GM12801 (cell line): ENCODE measurements around the gene ATG9B.

Experiments used
- TF ChIP-seq, protein P1 (sequence below): IDR thresholded peaks from one replicate; pipeline ENCODE4 v1.5.1; 2011; ENCODE audit warnings: control low read depth; ENCODE audit not compliant: insufficient read length; ENCODE audit errors: extremely low read depth

Gene ATG9B

GRCh38 chr7:151010037-151010306, 14.3 kb downstream of the ATG9B start:
- TF ChIP-seq, protein P1, sequence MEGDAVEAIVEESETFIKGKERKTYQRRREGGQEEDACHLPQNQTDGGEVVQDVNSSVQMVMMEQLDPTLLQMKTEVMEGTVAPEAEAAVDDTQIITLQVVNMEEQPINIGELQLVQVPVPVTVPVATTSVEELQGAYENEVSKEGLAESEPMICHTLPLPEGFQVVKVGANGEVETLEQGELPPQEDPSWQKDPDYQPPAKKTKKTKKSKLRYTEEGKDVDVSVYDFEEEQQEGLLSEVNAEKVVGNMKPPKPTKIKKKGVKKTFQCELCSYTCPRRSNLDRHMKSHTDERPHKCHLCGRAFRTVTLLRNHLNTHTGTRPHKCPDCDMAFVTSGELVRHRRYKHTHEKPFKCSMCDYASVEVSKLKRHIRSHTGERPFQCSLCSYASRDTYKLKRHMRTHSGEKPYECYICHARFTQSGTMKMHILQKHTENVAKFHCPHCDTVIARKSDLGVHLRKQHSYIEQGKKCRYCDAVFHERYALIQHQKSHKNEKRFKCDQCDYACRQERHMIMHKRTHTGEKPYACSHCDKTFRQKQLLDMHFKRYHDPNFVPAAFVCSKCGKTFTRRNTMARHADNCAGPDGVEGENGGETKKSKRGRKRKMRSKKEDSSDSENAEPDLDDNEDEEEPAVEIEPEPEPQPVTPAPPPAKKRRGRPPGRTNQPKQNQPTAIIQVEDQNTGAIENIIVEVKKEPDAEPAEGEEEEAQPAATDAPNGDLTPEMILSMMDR, result no peak

DNA sequence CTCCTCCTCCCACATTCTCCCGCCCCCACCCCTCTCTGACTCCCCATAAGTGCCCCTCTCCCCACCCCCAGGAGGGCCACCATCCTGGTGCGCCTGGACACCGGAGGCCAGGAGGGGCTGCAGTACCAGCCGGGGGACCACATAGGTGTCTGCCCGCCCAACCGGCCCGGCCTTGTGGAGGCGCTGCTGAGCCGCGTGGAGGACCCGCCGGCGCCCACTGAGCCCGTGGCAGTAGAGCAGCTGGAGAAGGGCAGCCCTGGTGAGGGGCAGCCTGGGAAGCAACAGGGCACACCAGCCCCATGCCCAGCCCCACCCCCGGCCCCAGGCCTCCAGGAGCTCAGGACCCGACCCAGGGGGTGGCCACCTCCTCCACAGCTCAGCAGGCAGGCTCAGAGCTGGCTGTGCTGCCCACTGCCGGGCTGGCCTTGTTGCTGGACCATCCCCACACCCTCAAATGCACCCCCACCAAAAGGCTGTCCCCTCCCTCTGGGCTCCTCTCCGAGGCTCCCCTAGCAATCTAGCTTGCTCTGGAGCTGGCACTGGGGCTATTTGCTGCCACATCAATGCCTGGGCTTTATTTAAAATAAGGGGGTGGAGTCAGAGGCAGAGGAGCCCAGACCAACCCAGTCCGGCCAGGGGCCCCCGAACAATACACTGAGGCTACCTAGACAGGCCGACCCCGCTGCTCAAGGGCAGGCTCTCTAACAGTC, 14.8 kb downstream of the ATG9B start:
- TF ChIP-seq, protein P1, result no peak

- TF ChIP-seq, protein P1, result peak; percentile 4
Measured at GRCh38 chr7:151008511-151009323, 15.6 kb downstream of the ATG9B start.

DNA sequence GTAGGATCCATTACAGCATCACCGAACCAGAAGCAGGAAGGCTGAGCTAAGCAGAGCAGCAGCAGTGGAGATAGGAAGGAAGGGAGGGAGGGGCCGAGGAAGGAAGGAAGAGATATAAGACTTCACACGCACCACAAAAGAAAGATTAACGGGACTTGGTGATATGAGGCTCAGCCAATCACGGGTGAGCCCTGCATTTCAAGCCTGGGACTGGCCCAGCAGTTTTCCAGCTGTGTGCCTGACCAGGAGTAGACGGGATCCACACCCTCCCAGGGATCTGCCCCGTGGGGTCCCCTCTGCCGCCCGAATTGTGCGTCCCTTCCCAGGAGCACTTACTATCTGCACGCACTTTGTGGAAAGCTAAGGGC, 16.2 kb downstream of the ATG9B start:
- TF ChIP-seq, protein P1, result no peak

GRCh38 chr7:151007469-151007898, 16.8 kb downstream of the ATG9B start:
- TF ChIP-seq, protein P1, result no peak

GRCh38 chr7:151006590-151007300, 17.5 kb downstream of the ATG9B start:
- TF ChIP-seq, protein P1, result no peak

DNA sequence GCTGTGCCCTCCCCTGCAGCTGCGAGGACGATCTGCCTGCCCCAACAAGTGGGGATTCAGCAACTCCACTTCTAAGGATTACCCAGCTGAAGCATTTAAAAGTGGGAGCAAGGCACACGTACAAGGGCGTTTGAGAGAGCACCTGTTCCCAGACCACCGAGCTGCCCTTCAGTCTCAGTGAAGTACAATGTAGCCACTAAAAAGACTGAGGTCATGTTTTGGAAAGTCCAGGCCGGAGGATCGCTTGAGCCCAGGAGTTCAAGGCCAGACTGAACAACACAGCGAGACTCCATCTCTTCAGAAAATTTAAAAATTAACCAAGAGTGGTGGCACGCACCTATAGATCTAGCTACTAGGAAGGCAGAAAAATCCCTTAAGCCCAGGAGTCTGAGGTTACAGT, 18.7 kb downstream of the ATG9B start:
- TF ChIP-seq, protein P1, result no peak
